ENCODE data around the gene MOAP1.
"Not testable (repeated sequence)": the region's sequence is repeated elsewhere in the genome, so short reads cannot be mapped to it uniquely, and the experiment has no call there.

- not testable (repeated sequence) for TF ChIP-seq SUZ12 (IDR thresholded peaks at IDR 0.05; ENCODE audit: extremely low read depth, insufficient read depth, insufficient read length); ZNF274 (IDR thresholded peaks at IDR 0.05; ENCODE audit: low read depth, low read length)
Measured at GRCh38 chr14:93165271-93166265, 19.1 kb downstream of the MOAP1 start.

Data from NT2/D1 (cell line).